OCI-LY1 (cell line): Measurements from ENCODE around the gene CENPX.

ENCODE experiments used
- H2AFZ ChIP-seq: fragments of 200-600 bp; sonication (generic), shearing (Covaris generic); 2 replicates; pipeline ENCODE4 v1.6.0; 2014; ENCODE audit warnings: antibody characterized with exemption, mild to moderate bottlenecking, low read length
- H3F3A ChIP-seq: fragments of 200-600 bp; sonication (generic), shearing (Covaris generic); 2 replicates; pipeline ENCODE4 v1.6.0; 2014; ENCODE audit warnings: mild to moderate bottlenecking, antibody characterized with exemption, low read length, moderate library complexity; ENCODE audit not compliant: insufficient read depth
- H3K27ac ChIP-seq: fragments of 200-600 bp; sonication (generic); 2 replicates; pipeline ENCODE4 v1.5.1; 2014; ENCODE audit warnings: low read length, mixed run types, mild to moderate bottlenecking, low read depth; ENCODE audit not compliant: poor library complexity, severe bottlenecking
- H3K27me3 ChIP-seq: fragments of 200-600 bp; sonication (generic); 2 replicates; pipeline ENCODE4 v1.6.0; 2014; ENCODE audit warnings: antibody characterized with exemption, mild to moderate bottlenecking, low read length, moderate library complexity; ENCODE audit not compliant: insufficient read depth
- H3K36me3 ChIP-seq: fragments of 200-600 bp; sonication (generic); 2 replicates; pipeline ENCODE4 v1.6.1; 2014; ENCODE audit warnings: mild to moderate bottlenecking, antibody characterized with exemption, low read length, moderate library complexity, mixed read lengths; ENCODE audit not compliant: insufficient read depth
- H3K4me1 ChIP-seq: fragments of 200-600 bp; sonication (generic); 2 replicates; pipeline ENCODE4 v1.5.1; 2014; ENCODE audit warnings: mild to moderate bottlenecking, low read length, moderate library complexity; ENCODE audit not compliant: insufficient read depth, severe bottlenecking
- H3K4me2 ChIP-seq: fragments of 200-600 bp; sonication (generic), shearing (Covaris generic); 2 replicates; pipeline ENCODE4 v1.6.1; 2014; ENCODE audit warnings: low read length
- H3K4me3 ChIP-seq: fragments of 200-600 bp; sonication (generic); 2 replicates; pipeline ENCODE4 v1.5.1; 2014; ENCODE audit warnings: low read length, low read depth, mild to moderate bottlenecking, mixed read lengths; ENCODE audit not compliant: poor library complexity, severe bottlenecking
- H3K79me2 ChIP-seq: fragments of 200-600 bp; shearing (Covaris generic); 2 replicates; pipeline ENCODE4 v1.6.1; 2016; ENCODE audit warnings: mixed run types, low read length, mixed read lengths; ENCODE audit not compliant: insufficient read depth
- H3K9ac ChIP-seq: fragments of 200-600 bp; sonication (generic), shearing (Covaris generic); 2 replicates; pipeline ENCODE4 v1.6.1; 2014; ENCODE audit warnings: mild to moderate bottlenecking, low read length, mixed read lengths
- H3K9me2 ChIP-seq: fragments of 200-600 bp; sonication (generic), shearing (Covaris generic); 2 replicates; pipeline ENCODE4 v1.6.1; 2014; ENCODE audit warnings: low read depth, mild to moderate bottlenecking, low read length, mixed read lengths
- H3K9me3 ChIP-seq: fragments of 200-600 bp; shearing (Covaris generic); 2 replicates; pipeline ENCODE4 v1.6.1; 2014; ENCODE audit warnings: low read length, mixed read lengths
- H4K20me1 ChIP-seq: fragments of 200-600 bp; sonication (generic), shearing (Covaris generic); 2 replicates; pipeline ENCODE4 v1.6.0; 2016; ENCODE audit warnings: mild to moderate bottlenecking, low read length; ENCODE audit not compliant: insufficient read depth
- EZH2 ChIP-seq: fragments of 200-600 bp; sonication (generic), shearing (Covaris generic); IDR thresholded peaks from 2 replicates; pipeline ENCODE4 v1.8.0; 2017; ENCODE audit warnings: borderline replicate concordance, mixed run types, mild to moderate bottlenecking, antibody characterized with exemption, low read length, moderate library complexity, mixed read lengths
- TF ChIP-seq, protein P1 (sequence below): fragments of 200-600 bp; sonication (generic), shearing (Covaris generic); IDR thresholded peaks from 2 replicates; pipeline ENCODE4 v1.5.1; 2017; ENCODE audit warnings: mild to moderate bottlenecking, antibody characterized with exemption, low read length, moderate library complexity, mixed read lengths

CENPX gene

DNA sequence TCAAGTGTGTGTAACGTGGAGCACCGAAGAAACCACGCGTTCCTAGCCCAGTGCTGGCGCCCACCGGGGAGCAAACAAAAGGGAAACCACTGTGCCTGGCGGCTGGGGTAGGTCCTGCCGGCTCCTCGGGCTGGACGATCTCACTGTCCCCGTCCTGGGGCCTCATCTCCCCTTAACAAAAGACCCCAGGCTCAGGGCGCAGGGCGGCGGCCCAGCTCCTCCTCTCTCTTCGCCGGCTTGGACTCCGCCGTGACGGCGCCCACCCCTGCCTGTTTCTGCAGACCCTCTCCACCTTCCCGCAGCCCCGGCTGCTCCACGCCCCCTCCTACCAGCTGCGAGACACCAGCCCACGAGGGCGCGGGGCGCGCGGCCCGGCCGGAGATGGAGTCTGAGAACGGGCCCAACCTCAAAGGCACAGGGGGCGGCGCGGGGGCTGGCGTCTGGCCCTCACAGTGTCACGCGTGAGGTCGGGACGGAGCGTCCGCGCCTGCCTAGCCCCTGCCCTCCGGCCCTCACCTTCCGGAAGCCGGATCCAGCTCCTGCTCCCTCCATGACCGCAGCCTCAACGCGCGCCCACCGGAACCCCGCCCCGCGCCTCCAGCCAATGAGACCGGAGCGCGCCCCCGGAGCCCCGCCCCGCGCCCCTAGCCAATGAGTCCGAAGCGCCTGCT is at the start of gene CENPX:
Gene CENPX, minus strand, starts transcription at position 569 of the 671 bp plus-strand sequence. Its CDS starts 17 bp downstream, at position 552.
- H3K4me2 ChIP-seq, result peak within 1 kb of the TSS; percentile 100
- H4K20me1 ChIP-seq, result no peaks in the 10 kb centered on the region
- peak within 1 kb of the TSS; percentile 16 for H3K27ac ChIP-seq
- TF ChIP-seq, protein P1, sequence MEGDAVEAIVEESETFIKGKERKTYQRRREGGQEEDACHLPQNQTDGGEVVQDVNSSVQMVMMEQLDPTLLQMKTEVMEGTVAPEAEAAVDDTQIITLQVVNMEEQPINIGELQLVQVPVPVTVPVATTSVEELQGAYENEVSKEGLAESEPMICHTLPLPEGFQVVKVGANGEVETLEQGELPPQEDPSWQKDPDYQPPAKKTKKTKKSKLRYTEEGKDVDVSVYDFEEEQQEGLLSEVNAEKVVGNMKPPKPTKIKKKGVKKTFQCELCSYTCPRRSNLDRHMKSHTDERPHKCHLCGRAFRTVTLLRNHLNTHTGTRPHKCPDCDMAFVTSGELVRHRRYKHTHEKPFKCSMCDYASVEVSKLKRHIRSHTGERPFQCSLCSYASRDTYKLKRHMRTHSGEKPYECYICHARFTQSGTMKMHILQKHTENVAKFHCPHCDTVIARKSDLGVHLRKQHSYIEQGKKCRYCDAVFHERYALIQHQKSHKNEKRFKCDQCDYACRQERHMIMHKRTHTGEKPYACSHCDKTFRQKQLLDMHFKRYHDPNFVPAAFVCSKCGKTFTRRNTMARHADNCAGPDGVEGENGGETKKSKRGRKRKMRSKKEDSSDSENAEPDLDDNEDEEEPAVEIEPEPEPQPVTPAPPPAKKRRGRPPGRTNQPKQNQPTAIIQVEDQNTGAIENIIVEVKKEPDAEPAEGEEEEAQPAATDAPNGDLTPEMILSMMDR, result no peak
- TF ChIP-seq EZH2, result no peak
- no peaks in the 10 kb centered on the region for H3K9me3 ChIP-seq
- no peaks in the 10 kb centered on the region for H3F3A ChIP-seq
- H2AFZ ChIP-seq, result no peak within 1 kb of the TSS
- H3K9me2 ChIP-seq, result no peaks in the 10 kb centered on the region
- H3K9ac ChIP-seq, result peak within 1 kb of the TSS; percentile 88
- H3K36me3 ChIP-seq, result peaks cover 12% of the 10 kb centered on the region; the same call in 1 of the 2 replicates
- H3K4me1 ChIP-seq, result peaks cover 24% of the 10 kb centered on the region
- H3K4me3 ChIP-seq, result peak within 1 kb of the TSS; percentile 92
- H3K27me3 ChIP-seq, result no peaks in the 10 kb centered on the region
- no peaks in the 10 kb centered on the region for H3K79me2 ChIP-seq

DNA sequence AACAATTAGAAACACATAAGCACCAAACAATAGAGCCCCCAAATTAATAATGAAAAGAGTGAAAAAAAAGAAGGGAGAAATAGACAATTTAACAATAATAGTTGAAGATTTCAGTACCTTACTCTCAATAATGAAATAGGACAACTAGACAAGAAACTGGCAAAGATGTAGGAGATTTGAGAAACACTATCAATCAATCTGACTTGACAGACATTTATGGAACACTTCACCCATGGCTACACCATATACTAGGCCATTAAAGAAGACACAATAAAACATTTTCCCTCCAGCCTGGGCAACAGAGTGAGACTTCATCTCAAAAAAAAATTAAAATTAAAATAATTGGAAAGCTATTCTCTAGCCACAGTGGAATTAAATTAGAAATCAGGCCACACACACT is 47.9 kb upstream of the CENPX start:
- Histone ChIP-seq H3K79me2 (no peaks in the 10 kb centered on the region), H2AFZ (no peak overlapping the region), H3K4me1 (peaks cover 8% of the 10 kb centered on the region), H4K20me1 (no peaks in the 10 kb centered on the region), H3K9me3 (no peaks in the 10 kb centered on the region), H3K4me2 (no peak overlapping the region), H3F3A (peaks cover under 1% of the 10 kb centered on the region; the same call in 1 of the 2 replicates), H3K9me2 (no peaks in the 10 kb centered on the region), H3K27ac (no peak overlapping the region), H3K4me3 (no peak overlapping the region), H3K27me3 (peaks cover 4% of the 10 kb centered on the region; the same call in 1 of the 2 replicates), H3K36me3 (no peaks in the 10 kb centered on the region), H3K9ac (no peak overlapping the region)
- TF ChIP-seq, protein P1, result no peak
- TF ChIP-seq EZH2, result no peak

DNA sequence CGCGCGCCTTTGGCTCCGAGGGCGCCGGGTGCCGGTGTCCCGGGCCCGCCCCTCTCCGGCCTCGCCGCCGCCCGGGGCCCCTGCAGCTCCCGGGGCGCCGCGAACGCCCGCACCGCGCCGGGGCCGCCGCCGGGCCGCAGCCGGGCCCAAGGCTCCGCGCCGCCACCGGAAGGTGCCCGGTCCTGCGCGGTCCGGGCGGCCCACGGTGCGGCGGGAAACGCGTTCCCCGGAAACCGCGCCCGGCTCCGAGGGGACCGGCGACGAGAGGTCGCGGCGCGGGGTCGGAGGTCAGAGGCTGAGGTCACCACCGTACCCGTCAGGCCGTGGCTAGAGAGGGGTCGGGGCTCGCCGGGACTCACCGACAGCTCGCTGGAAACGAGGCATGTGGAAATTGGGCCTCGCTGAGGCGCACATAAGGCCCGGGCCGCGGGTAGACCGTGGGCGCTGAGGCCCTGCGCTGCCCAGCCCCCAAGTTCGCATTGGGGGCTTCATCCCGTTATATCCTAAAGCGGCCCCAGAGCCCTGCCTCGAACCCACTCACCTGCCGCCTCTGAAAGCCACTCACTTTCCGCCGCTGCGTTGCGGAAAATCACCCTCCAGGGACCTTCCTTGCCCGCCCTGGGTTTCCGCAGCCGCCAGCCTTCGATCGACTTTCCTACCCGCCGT is 43.1 kb upstream of the CENPX start, which contains the start of gene DUS1L:
Gene DUS1L, minus strand, starts transcription at position 167 of the 666 bp plus-strand sequence. CDS start 745 bp downstream, outside the sequence.
- Histone ChIP-seq H3K9ac (peak within 1 kb of the TSS; percentile 82), H2AFZ (peak within 1 kb of the TSS; percentile 51; the same call in 1 of the 2 replicates), H3K27ac (peak within 1 kb of the TSS; percentile 43), H3K9me3 (no peaks in the 10 kb centered on the region), H4K20me1 (no peaks in the 10 kb centered on the region), H3K9me2 (no peaks in the 10 kb centered on the region), H3F3A (no peaks in the 10 kb centered on the region), H3K4me2 (peak within 1 kb of the TSS; percentile 97), H3K79me2 (no peaks in the 10 kb centered on the region), H3K4me3 (peak within 1 kb of the TSS; percentile 79), H3K36me3 (peaks cover 32% of the 10 kb centered on the region; the same call in 1 of the 2 replicates), H3K27me3 (no peaks in the 10 kb centered on the region), H3K4me1 (peaks cover 25% of the 10 kb centered on the region)
- TF ChIP-seq, protein P1, result no peak
- no peak for TF ChIP-seq EZH2
